G401 (cell line): ENCODE measurements around the gene ABHD8. TPM values are rescaled to one million over a fixed set of nuclear protein-coding genes. Genes with fewer than 3 reads are reported as not detected.

ENCODE experiments used
- DNase-seq: peaks from one replicate; pipeline ENCODE4 v3.0.0-alpha.2; 2015; ENCODE audit warnings: low spot score
- in situ Hi-C: cut with HindIII; loops from 2 replicates; pipeline ENCODE4 v1.10.0; 2016; ENCODE audit warnings: low sequenced_read_pairs, mixed read lengths
- total RNA-seq: library from RNA; depleted of rRNA; stranded (reverse); fragments of >200 nt; shearing (Covaris generic); gene quantifications from 2 replicates; pipeline ENCODE4 v1.2.3, GENCODE V29; 2014; rRNA removed

ABHD8 gene
- total RNA-seq, 1 experiment from 2014 or later = 60.6 TPM

- DNase-seq = no peak
- in situ Hi-C loops = no loop called here
Observed at GRCh38 chr19:17249887-17250548, 53.2 kb downstream of the ABHD8 start.

- no peak for DNase-seq
- in situ Hi-C loops = no loop called here
Observed at GRCh38 chr19:17248011-17248776, 55.0 kb downstream of the ABHD8 start.

GRCh38 chr19:17246681-17247425 is 56.4 kb downstream of the ABHD8 start:
- no peak for DNase-seq
- in situ Hi-C loops = no loop called here

GRCh38 chr19:17245535-17245984 is 57.7 kb downstream of the ABHD8 start, which contains the start of gene NR2F6:
Gene NR2F6 (minus strand): TSS chr19:17245919. CDS start chr19:17245220, 699 bp downstream.
- DNase-seq = no peak
- in situ Hi-C loops = no loop called here

- DNase-seq = no peak
- in situ Hi-C loops = no loop called here
Observed at GRCh38 chr19:17244618-17245534, 58.3 kb downstream of the ABHD8 start.

GRCh38 chr19:17243830-17244617 is 59.2 kb downstream of the ABHD8 start:
- in situ Hi-C loops = no loop called here
- DNase-seq = no peak

GRCh38 chr19:17243211-17243829 is 59.9 kb downstream of the ABHD8 start:
- in situ Hi-C loops = no loop called here
- DNase-seq = no peak

- in situ Hi-C loops = no loop called here
- no peak for DNase-seq
Observed at GRCh38 chr19:17242431-17243208, 60.6 kb downstream of the ABHD8 start.

Other genes starting within 250 kb of the ABHD8 start
- 8.9 and 16.1 TPM in 2 replicates for gene HAUS8, start 228.0 kb downstream of the ABHD8 start, total RNA-seq
- 22.0 and 24.4 TPM in 2 replicates for gene MYO9B, start 227.6 kb downstream of the ABHD8 start, total RNA-seq
- gene USE1, start 88.1 kb downstream of the ABHD8 start, total RNA-seq = 22.0 and 29.7 TPM in 2 replicates
- 14.8 and 21.7 TPM in 2 replicates for gene OCEL1, start 77.2 kb downstream of the ABHD8 start, total RNA-seq
- gene NR2F6, start 57.5 kb downstream of the ABHD8 start, total RNA-seq = 232 and 271 TPM in 2 replicates
- gene USHBP1, start 38.7 kb downstream of the ABHD8 start, total RNA-seq = 0.41 and 4.9 TPM in 2 replicates
- 166 and 237 TPM in 2 replicates for gene BABAM1, start 36.0 kb downstream of the ABHD8 start, total RNA-seq
- gene ANKLE1, start 21.5 kb downstream of the ABHD8 start, total RNA-seq = 0.06 and 1.3 TPM in 2 replicates
- 19.0 and 25.4 TPM in 2 replicates for gene MRPL34, start 2.4 kb upstream of the ABHD8 start, total RNA-seq
- 15.0 and 28.2 TPM in 2 replicates for gene DDA1, start 6.1 kb upstream of the ABHD8 start, total RNA-seq
- 3.1 and 4.3 TPM in 2 replicates for gene ANO8, start 31.4 kb upstream of the ABHD8 start, total RNA-seq
- gene GTPBP3, start 34.1 kb upstream of the ABHD8 start, total RNA-seq = 35.0 and 41.1 TPM in 2 replicates
- not detected in 2 replicates for gene PLVAP, start 73.9 kb upstream of the ABHD8 start, total RNA-seq
- 0.71 and 1.8 TPM in 2 replicates for gene CCDC194, start 90.8 kb upstream of the ABHD8 start, total RNA-seq
- 174 and 187 TPM in 2 replicates for gene BST2, start 102.2 kb upstream of the ABHD8 start, total RNA-seq
- gene MVB12A, start 116.6 kb upstream of the ABHD8 start, total RNA-seq = 76.7 and 112 TPM in 2 replicates
- gene TMEM221, start 145.2 kb upstream of the ABHD8 start, total RNA-seq = 0.49 and 1.6 TPM in 2 replicates
- gene NXNL1, start 157.5 kb upstream of the ABHD8 start, total RNA-seq = not detected in 2 replicates
- 9.5 and 10.3 TPM in 2 replicates for gene SLC27A1, start 167.1 kb upstream of the ABHD8 start, total RNA-seq
- gene PGLS, start 208.2 kb upstream of the ABHD8 start, total RNA-seq = 111 and 141 TPM in 2 replicates